Measurements from ENCODE around the gene SCCPDH. TPM values are rescaled to one million over a fixed set of nuclear protein-coding genes. Genes with fewer than 3 reads are reported as not detected.

SCCPDH gene
- total RNA-seq, 2 donors from 2014 or later, result 20.7 to 23.7 TPM

DNA sequence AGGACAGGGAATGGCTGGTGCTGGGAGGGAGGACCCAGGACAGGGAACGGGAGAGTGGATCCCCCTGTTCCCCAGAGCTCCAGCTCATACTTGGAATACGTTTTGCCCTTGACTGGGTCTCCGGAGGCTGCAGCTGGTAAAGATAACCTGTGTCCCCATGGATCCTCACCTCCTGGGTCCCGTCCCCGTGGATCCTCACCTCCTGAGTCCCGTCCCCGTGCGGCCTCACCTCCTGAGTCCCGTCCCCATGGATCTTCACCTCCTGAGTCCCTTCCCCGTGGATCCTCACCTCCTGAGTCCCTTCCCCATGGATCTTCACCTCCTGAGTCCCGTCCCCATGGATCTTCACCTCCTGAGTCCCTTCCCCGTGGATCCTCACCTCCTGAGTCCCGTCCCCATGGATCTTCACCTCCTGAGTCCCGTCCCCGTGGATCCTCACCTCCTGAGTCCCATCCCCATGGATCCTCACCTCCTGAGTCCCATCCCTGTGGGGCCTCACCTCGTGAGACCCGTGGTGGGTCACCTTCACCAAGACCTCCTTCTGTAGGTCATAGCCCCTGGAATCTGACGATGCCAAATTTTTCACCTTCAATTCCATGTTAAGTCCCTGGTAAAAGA is 61.4 kb downstream of the SCCPDH start:
- Mint-ChIP-seq H3K4me3 (no peak overlapping the region), H3K27ac (no peak overlapping the region), H3K27me3 (ENCODE audit: low read depth) (peaks cover 5% of the 10 kb centered on the region), H3K9me3 (peaks cover 0 to 2% of the 10 kb centered on the region in 2 donors), H3K36me3 (ENCODE audit: insufficient read depth in 2 of 2) (peaks cover 0 to 4% of the 10 kb centered on the region in 2 donors), H3K4me1 (ENCODE audit: low read depth) (peaks cover 26% of the 10 kb centered on the region)
- DNase-seq (no peak), ATAC-seq (replicated peaks in 1 of 2) (no peak)

- ATAC-seq (replicated peaks in 1 of 2), result no peak
- Mint-ChIP-seq H3K4me3 (no peak overlapping the region), H3K27ac (no peak overlapping the region), H3K36me3 (ENCODE audit: insufficient read depth in 2 of 2) (peaks cover 0 to 4% of the 10 kb centered on the region in 2 donors), H3K9me3 (peaks cover 0 to 2% of the 10 kb centered on the region in 2 donors), H3K27me3 (ENCODE audit: low read depth) (peaks cover 5% of the 10 kb centered on the region), H3K4me1 (ENCODE audit: low read depth) (peaks cover 26% of the 10 kb centered on the region)
- no peak for DNase-seq
Observed at GRCh38 chr1:246786606-246787238, 62.5 kb downstream of the SCCPDH start.

DNA sequence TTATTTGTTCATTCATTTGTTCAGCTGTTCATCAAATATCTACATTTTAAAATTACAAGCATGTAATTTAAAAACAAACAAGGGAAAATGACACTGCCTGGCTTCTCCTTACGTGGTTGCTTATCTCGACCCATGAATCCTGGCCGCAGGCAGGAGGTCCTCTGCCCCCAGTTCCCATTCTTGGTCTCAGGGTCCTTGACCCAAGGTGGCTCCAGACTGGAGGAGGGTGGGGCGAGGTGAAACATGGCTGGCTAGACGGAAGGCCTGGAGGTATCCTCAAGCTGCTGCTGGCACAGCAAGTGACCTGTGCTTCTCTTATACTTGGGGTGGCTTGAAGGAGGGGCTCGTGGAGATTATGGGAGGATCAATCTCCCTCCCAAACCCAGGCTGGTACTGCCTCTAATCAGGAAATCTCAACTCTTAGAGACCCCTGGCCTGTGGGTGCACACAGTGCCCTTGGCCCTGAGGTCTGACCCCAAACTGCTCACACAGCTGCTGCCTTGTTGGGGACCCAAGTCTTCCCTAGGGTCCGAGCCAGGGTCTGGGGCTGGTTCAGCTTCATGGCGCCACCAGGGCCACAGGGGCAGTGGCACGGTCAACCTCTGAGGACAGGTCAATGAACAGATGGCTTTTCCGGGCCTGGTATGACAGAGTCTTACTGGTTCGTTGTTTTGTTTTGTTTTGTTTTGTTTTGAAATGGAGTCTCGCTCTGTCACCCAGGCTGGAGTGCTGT is 63.7 kb downstream of the SCCPDH start:
- Mint-ChIP-seq H3K9me3 (peaks cover 0 to 2% of the 10 kb centered on the region in 2 donors), H3K27ac (no peak overlapping the region), H3K4me1 (ENCODE audit: low read depth) (peaks cover 16% of the 10 kb centered on the region), H3K4me3 (no peak overlapping the region), H3K27me3 (ENCODE audit: low read depth) (peaks cover 5% of the 10 kb centered on the region), H3K36me3 (ENCODE audit: insufficient read depth in 2 of 2) (peaks cover 0 to 4% of the 10 kb centered on the region in 2 donors)
- DNase-seq (no peak), ATAC-seq (replicated peaks in 1 of 2) (no peak)

DNA sequence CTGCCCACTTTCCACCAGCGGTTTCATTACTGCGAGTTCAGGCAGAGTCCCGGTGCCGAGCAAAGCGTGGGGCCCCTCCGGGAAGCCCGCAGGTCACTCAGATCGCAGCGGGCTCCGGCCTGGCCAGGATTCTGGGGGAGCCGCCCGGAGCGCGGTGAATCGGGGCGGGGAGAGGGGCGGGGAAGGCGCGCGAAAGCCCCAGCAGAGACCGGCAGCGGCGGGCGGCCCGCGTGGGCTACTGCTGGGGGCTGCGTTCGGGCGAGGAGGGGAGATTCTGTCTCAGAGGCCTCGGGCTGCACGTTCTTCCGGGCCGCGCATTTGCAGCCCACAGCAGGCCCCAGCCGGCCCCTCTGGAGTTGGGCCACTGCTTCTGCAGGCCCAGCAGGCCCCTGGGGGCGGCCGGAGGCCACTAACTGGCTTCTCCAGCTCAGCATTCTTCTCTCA is 64.7 kb downstream of the SCCPDH start:
- H3K36me3 Mint-ChIP-seq (ENCODE audit: insufficient read depth in 2 of 2), result peaks cover 0 to 4% of the 10 kb centered on the region in 2 donors
- ATAC-seq (replicated peaks in 1 of 2) (peak in 1 of 2 donors; percentile 29), DNase-seq (no peak)
- peaks cover 5% of the 10 kb centered on the region for H3K27me3 Mint-ChIP-seq (ENCODE audit: low read depth)
- no peak overlapping the region for H3K27ac Mint-ChIP-seq
- H3K4me1 Mint-ChIP-seq (ENCODE audit: low read depth), result peaks cover 11% of the 10 kb centered on the region
- peak overlapping the region; percentile 42 to 51 for H3K4me3 Mint-ChIP-seq
- peaks cover 0 to 2% of the 10 kb centered on the region in 2 donors for H3K9me3 Mint-ChIP-seq

- DNase-seq (no peak), ATAC-seq (replicated peaks in 1 of 2) (no peak)
- H3K9me3 Mint-ChIP-seq, result peaks cover 0 to 2% of the 10 kb centered on the region in 2 donors
- peaks cover 4% of the 10 kb centered on the region for H3K4me1 Mint-ChIP-seq (ENCODE audit: low read depth)
- peak overlapping the region; percentile 11 to 42 for H3K4me3 Mint-ChIP-seq
- peaks cover 0 to 4% of the 10 kb centered on the region in 2 donors for H3K36me3 Mint-ChIP-seq (ENCODE audit: insufficient read depth in 2 of 2)
- no peak overlapping the region for H3K27ac Mint-ChIP-seq
- peaks cover 5% of the 10 kb centered on the region for H3K27me3 Mint-ChIP-seq (ENCODE audit: low read depth)
Observed at GRCh38 chr1:246789454-246790339, 65.5 kb downstream of the SCCPDH start.

GRCh38 chr1:246790364-246790763 is 66.2 kb downstream of the SCCPDH start:
- Mint-ChIP-seq H3K4me3 (no peak overlapping the region), H3K27ac (no peak overlapping the region)
- ATAC-seq (replicated peaks in 1 of 2), result no peak

DNA sequence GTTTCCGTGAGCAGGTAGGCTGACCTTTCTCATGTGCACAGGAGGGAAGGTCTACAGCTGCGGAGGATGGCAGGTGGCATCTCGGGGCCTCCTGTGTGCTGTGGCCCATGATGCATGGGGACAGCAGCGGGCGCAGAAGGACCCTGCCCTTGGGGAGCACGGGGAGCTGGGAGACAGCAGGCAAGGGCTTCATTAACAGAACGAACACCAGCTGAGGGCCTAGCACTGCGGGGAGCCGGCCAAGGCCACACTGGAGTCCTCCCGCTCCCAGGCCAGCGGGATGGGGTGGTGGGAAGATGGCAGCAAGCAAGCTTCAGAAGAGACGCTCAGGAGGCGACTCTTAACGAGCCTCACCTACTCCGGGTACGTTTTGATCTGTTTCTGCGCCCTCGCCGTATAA is 66.6 kb downstream of the SCCPDH start:
- H3K27me3 Mint-ChIP-seq (ENCODE audit: low read depth), result peaks cover 5% of the 10 kb centered on the region
- peaks cover 0 to under 1% of the 10 kb centered on the region in 2 donors for H3K9me3 Mint-ChIP-seq
- DNase-seq (no peak), ATAC-seq (replicated peaks in 1 of 2) (no peak)
- H3K36me3 Mint-ChIP-seq (ENCODE audit: insufficient read depth in 2 of 2), result peaks cover 0 to 2% of the 10 kb centered on the region in 2 donors
- H3K27ac Mint-ChIP-seq, result no peak overlapping the region
- H3K4me1 Mint-ChIP-seq (ENCODE audit: low read depth), result no peaks in the 10 kb centered on the region
- no peak overlapping the region for H3K4me3 Mint-ChIP-seq

More at GRCh38 chr1:246790364-246790763, 66.2 kb downstream of the SCCPDH start:
- Mint-ChIP-seq H3K9me3 (peaks cover 0 to 2% of the 10 kb centered on the region in 2 donors), H3K36me3 (ENCODE audit: insufficient read depth in 2 of 2) (peaks cover 0 to 3% of the 10 kb centered on the region in 2 donors), H3K4me1 (ENCODE audit: low read depth) (no peaks in the 10 kb centered on the region), H3K27me3 (ENCODE audit: low read depth) (peaks cover 5% of the 10 kb centered on the region)
- no peak for DNase-seq

GRCh38 chr1:246791303-246791918 is 67.2 kb downstream of the SCCPDH start:
- no peak overlapping the region for H3K27ac Mint-ChIP-seq
- DNase-seq (no peak), ATAC-seq (replicated peaks in 1 of 2) (no peak)
- H3K4me3 Mint-ChIP-seq, result no peak overlapping the region
- no peaks in the 10 kb centered on the region for H3K36me3 Mint-ChIP-seq (ENCODE audit: insufficient read depth in 2 of 2)
- no peaks in the 10 kb centered on the region for H3K9me3 Mint-ChIP-seq
- no peaks in the 10 kb centered on the region for H3K4me1 Mint-ChIP-seq (ENCODE audit: low read depth)
- H3K27me3 Mint-ChIP-seq (ENCODE audit: low read depth), result peaks cover 5% of the 10 kb centered on the region

DNA sequence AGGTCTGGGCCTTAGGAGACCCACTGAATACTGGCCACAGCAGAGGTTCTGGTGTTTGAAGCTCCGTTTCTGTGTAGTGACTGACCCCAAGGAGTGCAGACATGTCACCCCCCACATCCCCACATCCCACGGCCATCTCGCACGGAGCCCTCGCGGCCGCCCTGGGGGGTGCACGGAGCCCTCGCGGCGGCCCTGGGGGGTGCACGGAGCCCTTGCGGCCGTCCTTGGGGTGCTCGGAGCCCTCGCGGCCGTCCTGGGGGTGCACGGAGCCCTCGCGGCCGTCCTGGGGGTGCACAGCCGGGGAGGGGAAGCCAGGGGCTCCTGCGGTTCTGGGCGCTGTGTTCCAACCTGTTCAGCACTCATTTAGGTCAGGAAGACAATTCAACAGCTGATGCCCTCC is 68.4 kb downstream of the SCCPDH start:
- H3K36me3 Mint-ChIP-seq (ENCODE audit: insufficient read depth in 2 of 2), result no peaks in the 10 kb centered on the region
- no peak overlapping the region for H3K27ac Mint-ChIP-seq
- no peak for ATAC-seq (replicated peaks in 1 of 2)
- peaks cover 5% of the 10 kb centered on the region for H3K27me3 Mint-ChIP-seq (ENCODE audit: low read depth)
- H3K9me3 Mint-ChIP-seq, result no peaks in the 10 kb centered on the region
- H3K4me3 Mint-ChIP-seq, result no peak overlapping the region
- no peaks in the 10 kb centered on the region for H3K4me1 Mint-ChIP-seq (ENCODE audit: low read depth)
- no peak for DNase-seq

DNA sequence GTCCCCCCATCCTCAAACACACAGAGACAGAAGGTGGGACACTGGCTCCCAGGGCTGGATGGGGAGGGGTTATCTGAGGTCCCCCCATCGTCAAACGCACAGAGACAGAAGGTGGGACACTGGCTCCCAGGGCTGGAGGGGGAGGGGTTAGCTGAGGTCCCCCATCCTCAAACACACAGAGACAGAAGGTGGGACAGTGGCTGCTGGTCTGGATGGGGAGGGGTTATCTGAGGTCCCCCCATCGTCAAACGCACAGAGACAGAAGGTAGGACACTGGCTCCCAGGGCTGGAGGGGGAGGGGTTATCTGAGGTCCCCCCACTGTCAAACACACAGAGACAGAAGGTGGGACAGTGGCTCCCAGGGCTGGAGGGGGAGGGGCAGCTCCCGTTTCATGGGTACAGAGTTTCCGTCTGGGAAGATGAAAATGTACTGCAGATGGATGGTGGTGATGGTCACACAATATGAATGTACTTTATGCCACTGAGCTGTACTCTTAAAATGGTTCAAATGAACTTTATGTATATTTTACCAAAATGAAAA is 69.2 kb downstream of the SCCPDH start:
- H3K4me3 Mint-ChIP-seq, result no peak overlapping the region
- peaks cover 5% of the 10 kb centered on the region for H3K27me3 Mint-ChIP-seq (ENCODE audit: low read depth)
- DNase-seq (no peak), ATAC-seq (replicated peaks in 1 of 2) (no peak)
- H3K36me3 Mint-ChIP-seq (ENCODE audit: insufficient read depth in 2 of 2), result no peaks in the 10 kb centered on the region
- no peaks in the 10 kb centered on the region for H3K9me3 Mint-ChIP-seq
- no peaks in the 10 kb centered on the region for H3K4me1 Mint-ChIP-seq (ENCODE audit: low read depth)
- no peak overlapping the region for H3K27ac Mint-ChIP-seq

DNA sequence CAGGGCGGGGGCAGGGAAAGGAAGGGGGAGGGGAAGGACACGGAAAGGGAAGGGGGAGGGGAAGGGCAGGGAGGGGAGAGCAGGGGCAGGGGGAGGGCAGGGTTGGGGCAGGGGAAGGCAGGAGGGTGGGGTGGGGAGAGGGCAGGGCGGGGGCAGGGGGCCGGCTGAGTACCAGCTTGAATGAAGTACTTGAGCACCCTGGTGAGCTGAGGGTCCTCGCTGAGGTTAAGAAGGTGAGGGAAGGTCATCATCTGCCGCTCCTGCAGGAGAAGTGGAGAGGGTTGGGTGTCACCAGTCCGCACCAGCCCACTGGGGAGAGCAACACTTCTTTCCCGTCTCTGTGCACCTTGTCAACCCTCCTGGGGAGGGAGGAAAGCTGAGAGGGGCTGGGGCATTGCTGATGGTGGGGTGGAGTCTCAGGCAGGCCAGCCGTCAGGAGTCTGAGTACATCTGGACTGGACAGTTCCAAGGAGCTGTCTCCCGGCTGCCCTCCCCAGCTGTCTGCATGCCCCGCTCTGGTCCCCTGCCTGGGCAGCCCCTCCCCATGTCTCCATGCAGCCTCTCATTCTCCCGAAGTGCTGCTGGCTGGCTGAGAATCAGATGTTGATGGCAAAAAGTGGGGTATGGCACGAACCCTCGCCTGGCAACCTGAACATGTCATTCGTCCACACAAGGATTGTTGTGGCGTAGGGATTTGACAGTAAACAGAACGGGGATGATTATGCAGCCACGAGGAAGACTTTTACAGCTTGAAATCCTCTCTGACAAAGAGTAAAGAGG is 70.0 kb downstream of the SCCPDH start:
- Mint-ChIP-seq H3K27me3 (ENCODE audit: low read depth) (peaks cover 4% of the 10 kb centered on the region), H3K4me1 (ENCODE audit: low read depth) (no peaks in the 10 kb centered on the region), H3K4me3 (no peak overlapping the region), H3K36me3 (ENCODE audit: insufficient read depth in 2 of 2) (no peaks in the 10 kb centered on the region), H3K9me3 (no peaks in the 10 kb centered on the region), H3K27ac (no peak overlapping the region)
- DNase-seq (no peak), ATAC-seq (replicated peaks in 1 of 2) (no peak)

Data from activated T-cell treated with anti-CD3 and anti-CD28 coated beads, Interleukin-2, amount 50 U/mL, for 72 hours (primary cell).